Measurements from ENCODE around the gene TRAF4. TPM values are rescaled to one million over a fixed set of nuclear protein-coding genes. Genes with fewer than 3 reads are reported as not detected.

TRAF4 gene
- total RNA-seq, 1 donor from 2014 or later = 73.3 TPM

DNA sequence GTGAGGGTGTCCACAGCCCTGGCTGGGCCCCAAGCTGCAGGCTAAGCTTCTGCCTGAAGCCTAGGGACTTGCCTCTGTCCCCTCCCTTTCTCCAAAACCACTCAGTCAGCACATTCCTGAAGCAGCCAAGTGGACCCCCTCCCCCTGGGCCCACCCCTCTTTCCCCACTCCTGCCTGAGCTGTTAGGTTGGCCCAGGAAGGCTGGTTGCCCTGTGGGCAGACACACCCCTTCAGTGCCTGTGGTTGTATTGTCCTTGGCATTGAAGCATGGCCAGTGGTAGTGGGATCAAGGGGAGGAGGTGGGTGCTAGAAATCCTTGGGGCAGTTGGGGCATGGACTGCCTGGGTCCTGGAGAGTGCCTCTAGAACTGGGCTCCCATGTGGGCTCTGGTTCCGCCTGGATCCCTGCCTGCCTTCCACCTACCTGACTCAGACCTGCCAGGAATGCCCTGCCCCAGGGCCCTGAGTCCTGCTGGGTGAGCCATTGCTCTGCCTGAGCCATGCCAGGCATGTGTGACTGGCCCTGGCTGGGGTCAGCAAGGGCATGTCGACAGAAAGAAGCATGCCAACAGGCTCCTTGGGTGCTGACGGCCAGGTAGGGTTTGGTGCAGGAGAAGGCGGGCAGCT, 2.1 kb downstream of the TRAF4 start:
- H3K27me3 Mint-ChIP-seq (ENCODE audit: low read depth) = no peaks in the 10 kb centered on the region
- DNase-seq (ENCODE audit: low spot score) = peak; percentile 72
- H3K9me3 Mint-ChIP-seq (ENCODE audit: low read depth) = no peaks in the 10 kb centered on the region
- TF ChIP-seq, protein P1, sequence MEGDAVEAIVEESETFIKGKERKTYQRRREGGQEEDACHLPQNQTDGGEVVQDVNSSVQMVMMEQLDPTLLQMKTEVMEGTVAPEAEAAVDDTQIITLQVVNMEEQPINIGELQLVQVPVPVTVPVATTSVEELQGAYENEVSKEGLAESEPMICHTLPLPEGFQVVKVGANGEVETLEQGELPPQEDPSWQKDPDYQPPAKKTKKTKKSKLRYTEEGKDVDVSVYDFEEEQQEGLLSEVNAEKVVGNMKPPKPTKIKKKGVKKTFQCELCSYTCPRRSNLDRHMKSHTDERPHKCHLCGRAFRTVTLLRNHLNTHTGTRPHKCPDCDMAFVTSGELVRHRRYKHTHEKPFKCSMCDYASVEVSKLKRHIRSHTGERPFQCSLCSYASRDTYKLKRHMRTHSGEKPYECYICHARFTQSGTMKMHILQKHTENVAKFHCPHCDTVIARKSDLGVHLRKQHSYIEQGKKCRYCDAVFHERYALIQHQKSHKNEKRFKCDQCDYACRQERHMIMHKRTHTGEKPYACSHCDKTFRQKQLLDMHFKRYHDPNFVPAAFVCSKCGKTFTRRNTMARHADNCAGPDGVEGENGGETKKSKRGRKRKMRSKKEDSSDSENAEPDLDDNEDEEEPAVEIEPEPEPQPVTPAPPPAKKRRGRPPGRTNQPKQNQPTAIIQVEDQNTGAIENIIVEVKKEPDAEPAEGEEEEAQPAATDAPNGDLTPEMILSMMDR (IDR thresholded peaks at IDR 0.05) = no peak
- H3K4me1 Mint-ChIP-seq (ENCODE audit: low read depth) = peaks cover 33% of the 10 kb centered on the region
- H3K27ac Mint-ChIP-seq (ENCODE audit: unreplicated experiment) = peak overlapping the region; percentile 94
- peaks cover 8% of the 10 kb centered on the region for H3K36me3 Mint-ChIP-seq (ENCODE audit: low read depth)
- H3K4me3 Mint-ChIP-seq (ENCODE audit: unreplicated experiment) = peak overlapping the region; percentile 89

DNA sequence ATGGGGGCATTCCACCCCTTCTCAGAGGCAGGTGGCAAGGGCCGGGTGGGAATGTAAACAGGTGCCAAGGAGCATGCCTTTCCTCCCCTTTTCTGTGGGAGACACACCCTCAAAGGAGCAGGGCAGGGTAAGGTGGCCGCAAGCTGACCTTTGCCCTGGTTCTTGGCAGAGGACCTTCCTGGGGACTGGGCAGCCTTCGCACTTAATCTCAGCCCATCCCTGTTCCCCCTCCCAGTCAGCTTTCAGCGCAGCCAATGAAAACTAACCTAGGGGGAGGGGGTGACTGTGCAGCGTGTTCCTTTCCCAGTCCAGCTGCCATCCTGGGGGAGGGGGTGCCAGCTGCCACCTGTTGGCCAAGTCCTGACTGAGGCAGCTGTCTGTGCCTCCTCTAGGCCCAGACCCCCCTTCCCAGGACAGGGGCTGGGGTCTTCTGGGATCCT, 2.8 kb downstream of the TRAF4 start:
- peak overlapping the region; percentile 89 for H3K4me3 Mint-ChIP-seq (ENCODE audit: unreplicated experiment)
- peak overlapping the region; percentile 94 for H3K27ac Mint-ChIP-seq (ENCODE audit: unreplicated experiment)
- H3K9me3 Mint-ChIP-seq (ENCODE audit: low read depth) = no peaks in the 10 kb centered on the region
- H3K27me3 Mint-ChIP-seq (ENCODE audit: low read depth) = no peaks in the 10 kb centered on the region
- TF ChIP-seq, protein P1 (IDR thresholded peaks at IDR 0.05) = no peak
- H3K4me1 Mint-ChIP-seq (ENCODE audit: low read depth) = peaks cover 33% of the 10 kb centered on the region
- DNase-seq (ENCODE audit: low spot score) = no peak
- peaks cover 8% of the 10 kb centered on the region for H3K36me3 Mint-ChIP-seq (ENCODE audit: low read depth)

DNA sequence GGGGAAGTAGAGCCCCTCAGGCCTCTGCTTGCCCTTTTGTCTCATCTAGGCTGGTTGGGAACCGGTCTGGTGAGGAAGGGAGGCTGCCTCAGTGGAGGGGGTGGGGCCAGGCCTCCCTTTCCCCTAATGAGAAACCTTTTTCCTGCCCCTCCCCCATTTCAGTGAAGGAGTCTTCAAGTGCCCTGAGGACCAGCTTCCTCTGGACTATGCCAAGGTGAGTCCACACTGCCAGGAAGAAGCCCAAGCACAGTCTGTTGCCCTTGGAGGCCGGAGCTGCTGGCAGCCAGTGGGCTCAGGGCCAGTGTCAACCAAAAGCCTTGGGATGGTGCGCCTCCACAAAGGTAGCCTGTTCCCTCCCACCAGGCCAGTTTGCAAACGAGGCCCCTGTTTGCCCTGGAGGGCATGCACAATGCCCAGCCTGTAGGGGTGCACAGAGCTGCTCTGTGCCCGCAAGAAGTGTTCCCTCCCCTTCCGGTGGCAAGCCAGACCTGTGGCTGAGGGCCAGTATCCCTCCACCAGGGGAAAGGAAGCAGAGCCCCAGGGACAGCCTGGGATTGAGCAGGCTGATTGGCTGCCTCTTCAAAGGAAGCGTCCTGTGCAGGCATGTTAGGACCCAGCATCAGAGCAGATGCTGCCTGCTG, 3.4 kb downstream of the TRAF4 start:
- Mint-ChIP-seq H3K27me3 (ENCODE audit: low read depth) (no peaks in the 10 kb centered on the region), H3K4me1 (ENCODE audit: low read depth) (peaks cover 33% of the 10 kb centered on the region), H3K27ac (ENCODE audit: unreplicated experiment) (peak overlapping the region; percentile 94), H3K36me3 (ENCODE audit: low read depth) (peaks cover 8% of the 10 kb centered on the region), H3K9me3 (ENCODE audit: low read depth) (no peaks in the 10 kb centered on the region), H3K4me3 (ENCODE audit: unreplicated experiment) (peak overlapping the region; percentile 89)
- DNase-seq (ENCODE audit: low spot score) = peak; percentile 65
- TF ChIP-seq, protein P1 (IDR thresholded peaks at IDR 0.05) = no peak

DNA sequence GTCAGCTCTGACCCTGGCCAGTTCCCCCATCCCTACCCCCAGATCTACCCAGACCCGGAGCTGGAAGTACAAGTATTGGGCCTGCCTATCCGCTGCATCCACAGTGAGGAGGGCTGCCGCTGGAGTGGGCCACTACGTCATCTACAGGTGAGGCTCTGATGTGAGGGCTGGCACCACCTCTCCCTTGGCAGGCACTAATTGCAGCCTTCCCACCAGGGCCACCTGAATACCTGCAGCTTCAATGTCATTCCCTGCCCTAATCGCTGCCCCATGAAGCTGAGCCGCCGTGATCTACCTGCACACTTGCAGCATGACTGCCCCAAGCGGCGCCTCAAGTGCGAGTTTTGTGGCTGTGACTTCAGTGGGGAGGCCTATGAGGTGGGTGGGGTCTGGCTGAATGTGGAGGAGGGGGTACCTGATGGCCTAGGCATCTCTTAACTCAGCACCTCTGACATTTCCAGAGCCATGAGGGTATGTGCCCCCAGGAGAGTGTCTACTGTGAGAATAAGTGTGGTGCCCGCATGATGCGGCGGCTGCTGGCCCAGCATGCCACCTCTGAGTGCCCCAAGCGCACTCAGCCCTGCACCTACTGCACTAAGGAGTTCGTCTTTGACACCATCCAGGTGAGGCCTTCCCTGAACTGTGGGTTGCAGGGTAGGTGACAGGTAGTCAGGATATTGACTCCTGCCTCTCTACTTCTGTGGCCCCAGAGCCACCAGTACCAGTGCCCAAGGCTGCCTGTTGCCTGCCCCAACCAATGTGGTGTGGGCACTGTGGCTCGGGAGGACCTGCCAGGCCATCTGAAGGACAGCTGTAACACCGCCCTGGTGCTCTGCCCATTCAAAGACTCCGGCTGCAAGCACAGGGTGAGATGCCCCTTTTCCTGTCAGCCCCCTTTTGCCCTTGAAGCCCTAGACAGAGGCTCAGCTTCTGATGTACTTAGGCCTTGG, 4.3 kb downstream of the TRAF4 start:
- Mint-ChIP-seq H3K36me3 (ENCODE audit: low read depth) (peaks cover 8% of the 10 kb centered on the region), H3K27me3 (ENCODE audit: low read depth) (no peaks in the 10 kb centered on the region), H3K4me3 (ENCODE audit: unreplicated experiment) (no peak overlapping the region), H3K4me1 (ENCODE audit: low read depth) (peaks cover 29% of the 10 kb centered on the region), H3K27ac (ENCODE audit: unreplicated experiment) (peak overlapping the region; percentile 54), H3K9me3 (ENCODE audit: low read depth) (no peaks in the 10 kb centered on the region)
- TF ChIP-seq, protein P1 (IDR thresholded peaks at IDR 0.05) = no peak
- peak; percentile 68 for DNase-seq (ENCODE audit: low spot score)
